OCI-LY3 (cell line): Measurements from ENCODE around the gene CPLANE2.

ENCODE experiments used
- EZH2phosphoT487 ChIP-seq: fragments of 200-600 bp; shearing (Covaris generic); IDR thresholded peaks from 2 replicates; pipeline ENCODE4 v1.6.1; 2018; ENCODE audit warnings: antibody characterized with exemption, mixed run types, low read depth
- TF ChIP-seq, protein P1 (sequence below): fragments of 200-600, 300-600 bp; sonication (generic); IDR thresholded peaks from 2 replicates; pipeline ENCODE4 v1.5.1; 2014; ENCODE audit warnings: antibody characterized with exemption, low read length, low read depth

DNA sequence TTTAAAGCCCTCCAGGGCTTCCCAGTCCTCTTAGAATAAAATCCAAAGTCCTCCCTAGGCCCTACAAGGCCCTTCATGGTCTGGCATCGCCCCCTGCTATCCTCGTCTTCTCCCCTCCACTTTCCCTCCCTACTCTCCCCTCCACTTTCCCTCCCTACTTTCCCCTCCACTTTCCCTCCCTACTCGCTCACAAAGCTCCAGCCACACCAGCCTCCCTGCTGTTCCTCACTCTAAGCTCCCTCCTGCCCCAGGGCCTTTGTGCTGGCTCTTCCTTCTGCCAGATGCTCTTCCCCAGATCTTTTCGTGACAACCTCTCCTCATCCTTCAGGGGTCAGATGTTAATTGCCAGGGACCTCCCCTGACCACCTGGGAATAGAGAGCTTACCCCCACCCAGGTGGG is 37.3 kb downstream of the CPLANE2 start:
- TF ChIP-seq, protein P1, sequence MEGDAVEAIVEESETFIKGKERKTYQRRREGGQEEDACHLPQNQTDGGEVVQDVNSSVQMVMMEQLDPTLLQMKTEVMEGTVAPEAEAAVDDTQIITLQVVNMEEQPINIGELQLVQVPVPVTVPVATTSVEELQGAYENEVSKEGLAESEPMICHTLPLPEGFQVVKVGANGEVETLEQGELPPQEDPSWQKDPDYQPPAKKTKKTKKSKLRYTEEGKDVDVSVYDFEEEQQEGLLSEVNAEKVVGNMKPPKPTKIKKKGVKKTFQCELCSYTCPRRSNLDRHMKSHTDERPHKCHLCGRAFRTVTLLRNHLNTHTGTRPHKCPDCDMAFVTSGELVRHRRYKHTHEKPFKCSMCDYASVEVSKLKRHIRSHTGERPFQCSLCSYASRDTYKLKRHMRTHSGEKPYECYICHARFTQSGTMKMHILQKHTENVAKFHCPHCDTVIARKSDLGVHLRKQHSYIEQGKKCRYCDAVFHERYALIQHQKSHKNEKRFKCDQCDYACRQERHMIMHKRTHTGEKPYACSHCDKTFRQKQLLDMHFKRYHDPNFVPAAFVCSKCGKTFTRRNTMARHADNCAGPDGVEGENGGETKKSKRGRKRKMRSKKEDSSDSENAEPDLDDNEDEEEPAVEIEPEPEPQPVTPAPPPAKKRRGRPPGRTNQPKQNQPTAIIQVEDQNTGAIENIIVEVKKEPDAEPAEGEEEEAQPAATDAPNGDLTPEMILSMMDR = no peak
- no peak for TF ChIP-seq EZH2phosphoT487
